IPS-18a (cell line): ENCODE data around the gene HOXD11.

Experiments used
- H3K27ac ChIP-seq: one replicate; pipeline ENCODE4 v1.5.1; 2013; ENCODE audit warnings: low read length
- H3K27me3 ChIP-seq: one replicate; pipeline ENCODE4 v1.6.1; 2013; ENCODE audit warnings: mild to moderate bottlenecking, low read length; ENCODE audit not compliant: control insufficient read depth, insufficient read depth
- H3K36me3 ChIP-seq: one replicate; pipeline ENCODE4 v1.6.1; 2013; ENCODE audit warnings: low read depth, low read length; ENCODE audit not compliant: control insufficient read depth
- H3K4me1 ChIP-seq: one replicate; pipeline ENCODE4 v1.6.1; 2013; ENCODE audit warnings: low read depth, low read length; ENCODE audit not compliant: control insufficient read depth
- H3K4me3 ChIP-seq: one replicate; pipeline ENCODE4 v1.5.1; 2013; ENCODE audit warnings: low read length
- H3K9ac ChIP-seq: one replicate; pipeline ENCODE4 v1.6.1; 2013; ENCODE audit warnings: mild to moderate bottlenecking, low read length, moderate library complexity
- H3K9me3 ChIP-seq: one replicate; pipeline ENCODE4 v1.6.1; 2013; ENCODE audit warnings: low read depth, low read length; ENCODE audit not compliant: control insufficient read depth

Gene HOXD11

DNA sequence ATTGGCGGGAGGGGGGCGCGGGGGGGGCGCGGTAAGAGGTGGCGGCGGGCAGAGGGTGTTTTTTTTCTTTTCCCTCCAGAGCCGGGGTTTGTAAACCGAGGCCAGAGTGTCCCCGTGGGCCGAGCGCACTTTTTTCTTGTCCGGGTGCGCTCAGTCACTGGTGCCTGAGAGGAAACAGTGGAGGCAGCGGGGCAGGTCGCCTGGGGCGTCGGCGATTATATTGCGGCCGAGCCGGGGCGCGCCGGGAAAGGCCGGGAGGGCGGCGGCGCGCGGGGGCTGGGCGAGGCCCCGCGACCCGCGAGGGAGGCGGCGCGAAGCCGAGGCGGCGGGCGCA lies 22.7 kb downstream of the HOXD11 start:
- peaks cover 100% of the 10 kb centered on the region for H3K27me3 ChIP-seq
- H3K9ac ChIP-seq: no peak overlapping the region
- no peaks in the 10 kb centered on the region for H3K36me3 ChIP-seq
- H3K4me3 ChIP-seq: no peak overlapping the region
- H3K9me3 ChIP-seq: no peaks in the 10 kb centered on the region
- no peak overlapping the region for H3K27ac ChIP-seq
- H3K4me1 ChIP-seq: peaks cover 4% of the 10 kb centered on the region

DNA sequence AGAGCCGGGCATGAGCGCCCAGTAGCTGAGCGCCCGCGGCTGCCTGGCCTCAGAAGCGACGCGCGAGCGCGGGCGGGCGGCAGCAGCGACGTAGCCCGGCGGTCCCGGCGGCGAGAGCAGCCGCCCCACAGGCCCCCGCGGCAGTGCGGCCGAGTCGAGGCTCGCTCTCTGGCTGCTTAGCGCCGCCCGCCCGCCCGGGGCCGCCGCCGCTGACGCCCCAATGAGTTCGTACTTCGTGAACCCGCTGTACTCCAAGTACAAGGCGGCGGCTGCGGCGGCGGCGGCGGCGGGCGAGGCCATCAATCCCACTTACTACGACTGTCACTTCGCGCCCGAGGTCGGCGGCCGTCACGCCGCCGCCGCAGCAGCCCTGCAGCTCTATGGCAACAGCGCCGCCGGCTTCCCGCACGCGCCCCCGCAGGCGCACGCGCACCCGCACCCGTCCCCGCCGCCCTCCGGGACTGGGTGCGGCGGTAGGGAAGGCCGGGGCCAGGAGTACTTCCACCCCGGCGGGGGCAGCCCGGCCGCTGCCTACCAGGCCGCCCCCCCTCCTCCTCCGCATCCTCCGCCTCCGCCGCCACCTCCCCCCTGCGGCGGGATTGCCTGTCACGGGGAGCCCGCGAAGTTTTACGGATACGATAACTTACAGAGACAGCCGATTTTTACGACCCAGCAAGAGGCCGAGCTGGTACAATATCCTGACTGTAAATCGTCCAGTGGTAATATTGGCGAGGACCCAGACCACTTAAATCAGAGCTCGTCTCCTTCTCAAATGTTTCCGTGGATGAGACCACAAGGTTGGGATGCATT lies 23.3 kb downstream of the HOXD11 start:
- Histone ChIP-seq H3K4me3 (no peak overlapping the region), H3K9ac (no peak overlapping the region), H3K9me3 (no peaks in the 10 kb centered on the region), H3K4me1 (peaks cover 4% of the 10 kb centered on the region), H3K36me3 (no peaks in the 10 kb centered on the region), H3K27ac (no peak overlapping the region), H3K27me3 (peaks cover 100% of the 10 kb centered on the region)

DNA sequence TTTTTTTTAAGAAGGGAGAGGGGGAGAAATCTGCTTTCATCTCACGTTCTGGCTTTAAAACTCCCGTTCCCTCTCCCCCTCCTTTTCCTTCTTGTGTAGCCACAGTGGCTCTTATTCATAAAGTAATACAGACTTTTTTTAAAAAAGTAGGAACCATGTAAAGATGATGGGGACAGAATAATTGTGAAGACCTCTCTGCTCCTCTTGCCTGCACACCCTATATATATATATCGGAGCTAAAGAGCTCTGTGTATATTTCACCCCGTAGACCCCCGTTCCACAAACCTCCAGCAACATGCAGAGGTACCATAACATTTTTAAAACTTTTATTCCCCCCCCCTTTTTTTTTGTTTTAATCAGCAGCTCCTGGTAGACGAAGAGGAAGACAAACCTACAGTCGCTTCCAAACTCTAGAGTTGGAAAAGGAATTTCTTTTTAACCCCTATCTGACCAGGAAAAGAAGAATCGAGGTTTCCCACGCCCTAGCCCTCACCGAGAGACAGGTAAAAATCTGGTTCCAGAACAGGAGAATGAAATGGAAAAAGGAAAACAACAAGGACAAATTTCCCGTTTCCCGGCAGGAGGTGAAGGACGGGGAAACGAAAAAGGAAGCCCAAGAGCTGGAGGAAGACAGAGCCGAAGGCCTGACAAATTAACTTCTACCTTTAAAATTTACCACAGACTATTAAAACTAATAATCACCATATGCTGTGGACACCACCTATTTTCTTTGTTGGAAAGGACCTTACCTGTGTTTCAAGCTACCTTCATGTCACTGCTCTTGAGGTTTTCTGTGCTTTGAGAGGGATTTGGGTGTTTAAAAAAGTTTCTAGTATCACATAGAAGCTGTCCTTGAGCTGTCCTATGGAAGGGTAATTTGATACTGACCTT lies 24.1 kb downstream of the HOXD11 start:
- Histone ChIP-seq H3K27ac (no peak overlapping the region), H3K27me3 (peaks cover 100% of the 10 kb centered on the region), H3K36me3 (no peaks in the 10 kb centered on the region), H3K9me3 (no peaks in the 10 kb centered on the region), H3K4me3 (no peak overlapping the region), H3K9ac (no peak overlapping the region), H3K4me1 (peaks cover 4% of the 10 kb centered on the region)

DNA sequence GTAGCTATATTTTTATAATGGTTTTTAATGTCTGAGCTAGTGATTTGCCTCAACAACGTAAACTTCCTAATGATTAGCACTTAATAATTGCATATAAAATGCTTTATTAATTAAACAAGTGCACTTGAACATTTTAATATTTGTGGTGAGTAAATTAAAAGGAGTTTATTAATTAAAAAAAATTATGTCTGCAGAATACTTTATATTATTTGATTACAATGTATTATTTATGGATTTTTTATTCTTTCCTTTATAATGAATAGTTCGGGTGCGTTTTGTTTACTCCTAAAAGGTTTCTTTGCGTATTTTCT lies 24.7 kb downstream of the HOXD11 start:
- no peaks in the 10 kb centered on the region for H3K36me3 ChIP-seq
- H3K4me3 ChIP-seq: no peak overlapping the region
- no peaks in the 10 kb centered on the region for H3K9me3 ChIP-seq
- H3K27me3 ChIP-seq: peaks cover 100% of the 10 kb centered on the region
- no peak overlapping the region for H3K9ac ChIP-seq
- peaks cover 4% of the 10 kb centered on the region for H3K4me1 ChIP-seq
- no peak overlapping the region for H3K27ac ChIP-seq

DNA sequence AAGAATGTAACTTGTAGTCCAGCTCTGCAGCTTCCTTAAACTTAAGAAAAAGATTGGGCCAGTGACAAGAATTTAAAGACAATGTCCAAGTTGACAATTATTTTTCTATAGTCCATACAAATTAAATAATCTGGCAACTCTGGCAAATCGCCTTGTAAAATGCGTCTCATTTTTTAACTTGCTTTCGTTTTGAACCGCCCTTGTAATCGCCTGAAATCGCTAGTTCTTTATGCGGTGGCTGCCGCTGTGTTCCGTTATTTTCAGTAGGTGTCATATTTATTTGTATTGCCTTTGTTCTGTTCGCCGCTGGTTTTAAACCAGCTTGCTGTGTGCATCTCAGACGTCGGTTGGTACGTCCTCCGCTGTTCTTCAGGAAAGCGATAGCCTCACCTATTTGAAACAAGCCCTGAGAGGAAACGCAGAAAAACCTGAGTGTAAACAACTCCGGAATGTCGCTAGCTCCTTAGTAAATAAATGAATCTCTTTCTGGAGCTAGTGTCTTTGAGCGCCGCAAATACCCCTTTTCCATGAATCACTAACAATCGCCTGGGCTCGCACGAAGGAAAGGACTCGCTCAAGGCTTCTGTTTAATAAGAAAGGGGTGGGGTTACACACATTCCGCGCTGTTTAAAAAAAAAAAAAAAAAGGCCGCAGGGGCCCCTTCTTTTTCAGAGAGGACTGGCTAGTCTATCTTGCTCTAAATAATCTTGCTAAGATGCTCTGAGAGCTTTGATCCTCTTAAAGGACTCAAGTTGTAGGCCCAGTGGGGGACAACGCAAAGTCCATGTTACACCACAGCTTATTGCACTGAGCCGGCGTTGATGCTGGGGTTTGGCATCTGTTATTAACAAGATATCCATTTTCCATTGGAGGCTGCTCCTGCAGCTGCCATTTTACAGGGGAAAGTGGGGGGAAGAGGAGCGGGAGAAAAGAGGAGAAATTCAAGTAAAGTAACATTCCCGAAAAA lies 25.4 kb downstream of the HOXD11 start:
- Histone ChIP-seq H3K9ac (no peak overlapping the region), H3K36me3 (no peaks in the 10 kb centered on the region), H3K27me3 (peaks cover 100% of the 10 kb centered on the region), H3K4me3 (no peak overlapping the region), H3K27ac (no peak overlapping the region), H3K9me3 (no peaks in the 10 kb centered on the region), H3K4me1 (peaks cover 4% of the 10 kb centered on the region)

DNA sequence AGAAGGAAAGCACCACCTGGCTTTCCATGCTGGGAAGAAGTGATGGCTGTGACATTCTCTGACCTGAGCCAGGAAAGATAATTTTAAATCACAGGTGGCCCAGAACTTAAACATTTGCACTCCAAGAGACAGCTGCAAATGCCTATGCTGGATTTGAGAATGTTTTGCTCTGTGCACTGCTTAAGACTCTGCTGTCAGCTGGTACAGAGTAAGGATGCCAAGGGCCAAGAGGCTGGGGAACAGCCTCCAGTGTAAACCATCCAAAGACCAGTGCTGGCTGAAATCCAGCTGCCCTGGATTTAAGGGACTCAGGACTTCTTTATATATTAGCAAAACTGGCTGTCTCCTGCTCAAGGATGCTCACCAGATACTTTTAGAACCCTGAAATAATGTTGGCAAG lies 26.3 kb downstream of the HOXD11 start:
- H3K9me3 ChIP-seq: no peaks in the 10 kb centered on the region
- H3K27me3 ChIP-seq: peaks cover 100% of the 10 kb centered on the region
- no peak overlapping the region for H3K9ac ChIP-seq
- H3K4me1 ChIP-seq: peaks cover 3% of the 10 kb centered on the region
- no peaks in the 10 kb centered on the region for H3K36me3 ChIP-seq
- no peak overlapping the region for H3K4me3 ChIP-seq
- H3K27ac ChIP-seq: no peak overlapping the region

DNA sequence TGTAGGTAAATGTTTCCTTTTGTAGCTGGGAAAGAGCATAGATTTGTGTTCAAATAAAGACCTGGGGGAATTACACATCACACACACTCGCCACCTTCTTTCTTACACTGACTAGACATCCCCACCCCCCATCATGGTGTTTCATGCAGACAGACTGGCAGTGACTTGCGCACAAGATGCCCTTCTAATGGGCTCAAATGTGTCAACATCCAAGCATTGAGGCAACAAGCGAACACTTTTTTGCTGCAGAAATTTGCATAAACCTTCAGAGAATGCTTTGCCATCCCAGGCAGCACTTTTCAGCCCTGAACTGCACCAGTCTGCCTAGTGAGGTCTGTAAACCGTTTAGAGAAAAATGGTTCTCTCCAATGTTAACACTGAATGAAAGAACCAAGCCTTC lies 27.0 kb downstream of the HOXD11 start:
- H3K27me3 ChIP-seq: peaks cover 100% of the 10 kb centered on the region
- no peaks in the 10 kb centered on the region for H3K4me1 ChIP-seq
- no peaks in the 10 kb centered on the region for H3K36me3 ChIP-seq
- H3K9me3 ChIP-seq: no peaks in the 10 kb centered on the region
- H3K4me3 ChIP-seq: no peak overlapping the region
- H3K9ac ChIP-seq: no peak overlapping the region
- H3K27ac ChIP-seq: no peak overlapping the region

DNA sequence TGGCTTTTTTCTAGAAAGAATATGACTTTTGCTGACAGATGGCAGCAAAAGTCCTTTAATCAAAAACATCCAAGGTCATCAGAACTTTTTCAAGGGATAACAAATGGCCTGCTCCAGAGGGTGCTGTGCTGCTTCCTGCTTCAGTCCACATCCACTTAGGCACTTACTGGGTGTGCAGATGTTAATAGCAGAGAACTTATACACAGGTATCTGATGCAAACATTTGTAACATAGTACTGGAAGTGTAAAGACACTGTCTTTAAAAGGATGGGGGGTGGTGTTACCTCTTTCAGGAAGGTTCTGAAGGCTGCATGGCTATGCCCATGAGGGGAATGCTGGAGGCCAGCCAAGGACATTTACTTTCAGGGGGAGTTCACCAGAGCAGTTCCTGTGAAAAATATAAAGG lies 28.0 kb downstream of the HOXD11 start:
- H3K27ac ChIP-seq: no peak overlapping the region
- H3K9ac ChIP-seq: no peak overlapping the region

DNA sequence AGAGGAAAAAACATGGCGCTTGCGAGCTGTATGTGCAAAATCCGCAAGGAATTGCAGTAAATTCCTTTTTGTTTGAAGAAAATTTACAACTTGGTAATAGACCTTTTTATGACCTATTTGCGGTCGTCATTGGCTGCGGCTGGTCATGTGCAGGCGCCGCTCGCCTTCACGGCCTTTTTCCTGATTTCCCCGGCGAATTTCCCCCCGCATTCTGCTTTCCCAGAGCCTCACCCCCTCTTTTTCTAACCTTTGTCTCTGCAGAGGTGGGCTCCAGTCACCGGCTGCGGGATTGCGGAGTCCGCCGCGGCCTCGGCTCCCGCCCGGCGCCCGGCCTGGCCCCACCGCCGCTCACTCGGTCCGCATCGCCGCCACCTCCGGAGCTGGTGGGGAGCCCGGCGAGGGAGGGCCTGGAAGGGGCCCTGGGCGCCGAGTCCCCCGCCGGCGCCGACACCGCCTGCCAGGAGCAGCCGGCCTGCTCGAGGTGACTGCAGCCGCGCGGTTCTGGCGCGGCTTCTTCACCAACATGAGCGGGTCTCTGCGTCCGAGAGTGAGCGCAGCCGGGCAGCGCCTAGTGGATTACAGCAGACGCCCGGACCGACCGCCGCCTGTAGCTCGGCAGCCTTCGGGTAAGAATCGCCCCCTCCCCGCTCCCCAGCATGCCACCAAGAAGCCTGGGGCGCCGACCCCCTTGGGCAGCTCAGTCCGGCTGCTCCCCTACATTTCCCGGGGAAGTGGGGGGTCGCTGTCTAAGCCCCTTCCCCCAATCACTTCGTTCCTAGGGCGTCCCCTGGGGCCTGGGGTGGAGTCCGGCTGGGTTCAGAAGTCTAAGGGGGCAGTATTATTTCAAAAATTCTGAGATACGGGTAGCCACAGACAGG lies 29.5 kb downstream of the HOXD11 start:
- H3K27me3 ChIP-seq: peaks cover 100% of the 10 kb centered on the region
- H3K4me1 ChIP-seq: no peaks in the 10 kb centered on the region
- no peak overlapping the region for H3K9ac ChIP-seq
- H3K4me3 ChIP-seq: peak overlapping the region; percentile 47
- no peaks in the 10 kb centered on the region for H3K9me3 ChIP-seq
- H3K36me3 ChIP-seq: no peaks in the 10 kb centered on the region
- no peak overlapping the region for H3K27ac ChIP-seq

More for the DNA sequence above, 28.0 kb downstream of the HOXD11 start:
- Histone ChIP-seq H3K9me3 (no peaks in the 10 kb centered on the region), H3K36me3 (no peaks in the 10 kb centered on the region), H3K4me1 (no peaks in the 10 kb centered on the region), H3K27me3 (peaks cover 100% of the 10 kb centered on the region), H3K4me3 (no peak overlapping the region)

DNA sequence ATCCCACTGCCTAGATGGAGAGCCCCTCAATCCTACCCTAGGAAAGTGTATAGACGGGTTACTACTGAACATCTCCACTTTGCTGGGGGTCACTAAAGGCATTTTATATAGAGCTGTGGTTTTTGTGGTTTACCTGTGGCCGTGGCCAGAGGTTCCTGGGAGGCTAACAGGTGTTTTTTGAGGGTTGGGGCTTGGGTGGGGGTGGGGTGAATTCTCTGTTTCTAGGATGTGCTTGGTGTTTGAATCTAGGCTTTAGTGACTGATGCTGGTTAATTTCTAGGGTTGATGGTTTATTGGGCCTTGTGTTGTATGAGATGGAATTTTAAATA lies 30.1 kb downstream of the HOXD11 start:
- Histone ChIP-seq H3K4me1 (no peaks in the 10 kb centered on the region), H3K27me3 (peaks cover 100% of the 10 kb centered on the region), H3K36me3 (no peaks in the 10 kb centered on the region), H3K4me3 (peak overlapping the region; percentile 47), H3K9me3 (no peaks in the 10 kb centered on the region), H3K9ac (no peak overlapping the region), H3K27ac (no peak overlapping the region)
